Vagina (tissue), 2 donors: Measurements from ENCODE around the gene CHP1.

Source experiments
- CTCF ChIP-seq, 3 experiments: fragments of 450-650 bp in 2 of 3; fragments of 200-600 bp in 1 of 3; sonication (generic) in 1 of 3; IDR thresholded peaks; one replicate each; pipeline ENCODE4 v1.5.1; 2017 to 2019; ENCODE audit warnings: antibody characterized with exemption in 3 of 3, mild to moderate bottlenecking in 2 of 3, moderate library complexity in 2 of 3
- POLR2A ChIP-seq, 2 donors: fragments of 450-650 bp; IDR thresholded peaks; one replicate each; pipeline ENCODE4 v1.6.1; 2017; ENCODE audit warnings: antibody characterized with exemption in 2 of 2, mild to moderate bottlenecking in 2 of 2, moderate library complexity in 2 of 2

DNA sequence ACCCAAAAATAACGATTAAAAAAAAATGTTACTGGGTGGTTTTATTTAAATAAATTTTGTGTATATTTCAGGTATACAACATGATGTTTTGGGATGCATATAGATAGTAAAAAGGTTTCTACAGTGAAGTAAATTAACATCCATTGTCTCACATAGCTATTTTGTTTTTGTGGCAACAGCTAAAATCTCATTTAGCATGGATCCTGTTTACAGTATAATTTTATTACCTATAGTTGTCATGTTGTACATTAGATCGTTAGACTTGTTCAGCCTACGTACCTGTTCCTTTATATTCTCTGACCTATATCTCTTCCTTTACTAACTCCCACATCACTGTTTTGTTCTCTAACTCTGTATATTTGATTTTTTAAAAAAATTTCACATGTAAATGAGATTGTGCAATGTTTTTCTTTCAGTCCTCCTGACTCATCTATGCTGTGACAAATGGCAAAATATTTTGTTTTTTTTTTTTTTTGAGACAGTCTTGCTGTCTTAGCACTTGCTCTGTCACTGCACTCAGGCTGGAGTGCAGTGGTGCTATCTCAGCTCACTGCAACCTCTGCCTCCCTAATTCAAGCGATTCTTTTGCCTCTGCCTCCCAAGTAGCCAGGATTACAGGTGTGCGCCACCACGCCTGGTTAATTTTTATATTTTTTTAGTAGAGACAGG lies 55.7 kb downstream of the CHP1 start:
- TF ChIP-seq POLR2A (IDR thresholded peaks at IDR 0.05): no peak
- TF ChIP-seq CTCF (IDR thresholded peaks at IDR 0.05): no peak
